GM12891 (cell line): ENCODE data around the gene TEDC2.

Experiments
- PAX5 ChIP-seq: IDR thresholded peaks from 2 replicates; pipeline ENCODE4 v1.6.1; 2011; ENCODE audit warnings: low read length, moderate library complexity, mild to moderate bottlenecking; ENCODE audit not compliant: insufficient read depth, severe bottlenecking
- POLR2A ChIP-seq: IDR thresholded peaks from 2 replicates; pipeline ENCODE4 v1.6.1; 2011; ENCODE audit warnings: low read depth, low read length, control low read depth
- POLR2AphosphoS5 ChIP-seq: IDR thresholded peaks from 2 replicates; pipeline ENCODE4 v1.6.1; 2011; ENCODE audit warnings: low read depth, low read length, control low read depth
- POU2F2 ChIP-seq: IDR thresholded peaks from 2 replicates; pipeline ENCODE4 v1.6.1; 2011; ENCODE audit warnings: low read depth, mild to moderate bottlenecking, control low read depth, low read length, moderate library complexity
- SPI1 ChIP-seq: IDR thresholded peaks from 2 replicates; pipeline ENCODE4 v1.6.1; 2011; ENCODE audit warnings: low read depth, low read length, control low read depth
- TAF1 ChIP-seq: IDR thresholded peaks from 2 replicates; pipeline ENCODE4 v1.6.1; 2011; ENCODE audit warnings: low read depth, low read length, control low read depth

GRCh38 chr16:2472488-2472864 lies 12.6 kb downstream of the TEDC2 start:
- TF ChIP-seq POLR2A (no peak), TAF1 (no peak), POLR2AphosphoS5 (no peak), SPI1 (no peak), PAX5 (no peak), POU2F2 (no peak)
